GM12873 (cell line): ENCODE results near the gene RBM47.

Experiments
- TF ChIP-seq, protein P1 (sequence below): IDR thresholded peaks from 2 replicates; pipeline ENCODE4 v1.5.1; 2012; ENCODE audit warnings: low read depth, mild to moderate bottlenecking, moderate library complexity, low read length, control low read depth; ENCODE audit not compliant: insufficient read depth; ENCODE audit errors: missing control alignments

The RBM47 gene

DNA sequence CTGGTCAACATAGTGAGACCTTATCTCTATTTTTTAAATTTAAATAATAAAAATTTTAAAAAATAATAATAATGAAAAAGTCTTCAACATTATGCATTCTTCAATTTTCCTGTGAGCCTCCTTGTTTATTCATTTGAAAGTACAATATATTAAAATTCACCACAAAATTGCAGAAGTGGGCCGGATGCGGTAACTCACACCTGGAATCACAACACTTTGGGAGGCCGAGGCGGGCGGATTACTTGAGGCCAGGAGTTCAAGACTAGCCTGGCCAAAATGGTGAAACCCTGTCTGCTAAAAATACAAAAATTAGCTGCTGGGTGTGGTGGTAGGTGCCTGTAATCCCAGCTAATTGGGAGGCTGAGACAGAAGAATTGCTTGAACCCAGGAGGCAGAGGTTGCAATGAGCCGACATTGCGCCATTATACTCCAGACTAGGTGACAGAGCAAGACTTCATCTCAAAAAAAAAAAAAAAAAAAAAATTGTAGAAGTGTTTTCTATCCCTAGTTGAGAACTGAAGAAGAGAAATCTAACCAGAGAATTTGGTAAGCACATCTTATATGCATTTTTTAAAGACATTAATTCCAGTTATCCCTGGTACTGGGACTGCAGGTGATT lies 56.9 kb downstream of the RBM47 start:
- TF ChIP-seq, protein P1, sequence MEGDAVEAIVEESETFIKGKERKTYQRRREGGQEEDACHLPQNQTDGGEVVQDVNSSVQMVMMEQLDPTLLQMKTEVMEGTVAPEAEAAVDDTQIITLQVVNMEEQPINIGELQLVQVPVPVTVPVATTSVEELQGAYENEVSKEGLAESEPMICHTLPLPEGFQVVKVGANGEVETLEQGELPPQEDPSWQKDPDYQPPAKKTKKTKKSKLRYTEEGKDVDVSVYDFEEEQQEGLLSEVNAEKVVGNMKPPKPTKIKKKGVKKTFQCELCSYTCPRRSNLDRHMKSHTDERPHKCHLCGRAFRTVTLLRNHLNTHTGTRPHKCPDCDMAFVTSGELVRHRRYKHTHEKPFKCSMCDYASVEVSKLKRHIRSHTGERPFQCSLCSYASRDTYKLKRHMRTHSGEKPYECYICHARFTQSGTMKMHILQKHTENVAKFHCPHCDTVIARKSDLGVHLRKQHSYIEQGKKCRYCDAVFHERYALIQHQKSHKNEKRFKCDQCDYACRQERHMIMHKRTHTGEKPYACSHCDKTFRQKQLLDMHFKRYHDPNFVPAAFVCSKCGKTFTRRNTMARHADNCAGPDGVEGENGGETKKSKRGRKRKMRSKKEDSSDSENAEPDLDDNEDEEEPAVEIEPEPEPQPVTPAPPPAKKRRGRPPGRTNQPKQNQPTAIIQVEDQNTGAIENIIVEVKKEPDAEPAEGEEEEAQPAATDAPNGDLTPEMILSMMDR: no peak

DNA sequence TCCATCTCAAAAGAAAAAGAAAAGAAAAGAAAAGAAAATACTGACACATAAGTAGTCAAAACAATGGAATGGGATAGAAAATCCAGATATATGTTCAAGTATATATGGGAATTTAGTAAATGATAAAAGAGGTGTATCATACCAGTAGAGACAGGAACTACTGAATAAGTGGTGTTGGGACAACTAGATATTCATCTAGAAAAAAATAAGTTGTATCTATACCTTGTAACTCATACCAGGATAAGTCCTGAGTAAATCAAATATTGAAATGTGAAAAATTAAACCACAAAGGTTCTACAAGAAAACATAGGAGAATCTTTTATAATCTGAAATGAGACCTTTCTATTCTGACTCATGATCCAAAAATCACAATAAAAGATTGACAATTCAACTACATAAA lies 58.5 kb downstream of the RBM47 start:
- TF ChIP-seq, protein P1: no peak

DNA sequence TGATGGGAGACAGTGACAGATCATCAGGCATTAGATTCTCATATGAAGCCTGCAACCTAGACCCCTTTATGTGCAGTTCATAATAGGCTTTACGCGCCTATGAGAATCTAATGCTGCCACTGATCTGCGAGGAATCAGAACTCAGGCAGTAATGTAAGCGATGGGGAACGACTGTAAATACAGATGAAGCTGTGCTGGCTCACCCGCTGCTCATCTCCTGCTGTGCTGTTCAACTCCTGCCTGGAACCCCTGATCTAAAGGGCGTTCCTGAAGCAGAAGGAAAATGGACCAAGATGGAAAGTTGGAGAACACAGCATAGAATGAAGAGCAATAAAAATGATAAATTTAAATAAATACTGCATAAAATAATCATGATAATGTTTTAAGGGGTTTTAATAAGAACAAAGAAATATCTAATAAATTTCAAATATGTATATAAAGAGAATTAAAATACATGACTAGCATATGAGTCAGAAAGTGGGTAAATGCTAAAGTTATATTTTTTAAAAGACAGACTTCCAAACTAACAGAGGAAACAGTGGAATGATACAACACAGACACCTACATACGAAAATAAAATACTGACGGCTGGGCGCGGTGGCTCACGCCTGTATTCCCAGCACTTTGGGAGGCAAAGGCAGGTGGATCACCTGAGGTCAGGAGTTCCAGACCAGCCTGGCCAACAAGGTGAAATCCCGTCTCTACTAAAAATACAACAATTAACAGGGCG lies 59.2 kb downstream of the RBM47 start:
- TF ChIP-seq, protein P1: no peak

DNA sequence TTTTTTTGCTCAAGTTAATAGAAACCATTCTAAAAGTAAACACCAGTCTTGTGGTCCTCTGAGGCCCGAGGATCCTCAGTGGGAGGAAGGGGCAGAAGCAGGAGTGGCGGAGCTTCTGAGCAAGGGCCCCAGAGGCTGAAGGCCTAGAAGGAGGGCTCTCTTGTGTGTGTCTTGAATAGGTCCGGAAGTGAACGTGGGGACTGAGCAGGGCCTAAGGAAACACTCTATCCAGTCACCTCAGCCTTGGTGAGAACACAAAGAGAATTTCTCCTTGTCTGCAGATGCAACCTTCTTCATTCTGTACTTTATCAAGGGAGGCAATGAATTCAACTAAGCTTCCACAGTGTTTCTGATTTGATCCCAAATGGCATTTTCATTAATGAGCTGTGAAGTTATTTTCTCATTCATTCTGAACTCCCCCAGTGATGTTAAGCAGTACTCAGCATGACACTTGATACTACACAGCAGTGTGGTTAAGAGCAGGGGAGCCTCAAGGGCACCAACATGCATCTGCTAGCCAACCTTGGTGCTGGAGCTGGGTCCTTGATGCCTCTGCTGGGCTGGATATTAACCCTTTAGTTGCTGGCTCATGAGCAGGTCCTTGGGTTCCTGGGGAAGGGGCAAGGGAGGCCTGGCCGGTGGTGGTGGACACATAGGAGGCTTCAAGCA lies 64.7 kb downstream of the RBM47 start:
- TF ChIP-seq, protein P1: no peak

DNA sequence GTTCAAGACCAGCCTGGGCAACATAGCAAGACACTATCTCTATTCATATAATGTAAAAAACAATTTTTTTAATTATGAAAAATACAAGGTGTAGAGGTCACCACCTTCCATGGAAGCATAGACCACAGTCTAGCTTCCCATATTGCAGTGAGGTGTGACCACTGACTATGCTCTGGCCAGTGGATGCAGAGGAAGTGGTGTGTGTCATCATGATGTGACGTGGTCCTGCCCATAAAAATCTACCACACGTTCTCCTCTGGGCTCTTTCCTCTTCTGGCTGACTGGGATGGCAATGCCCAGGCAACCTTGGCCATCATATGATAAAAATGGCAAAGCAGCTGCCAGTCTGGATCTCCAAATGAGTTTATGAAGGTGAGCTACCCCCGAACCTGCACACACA lies 65.7 kb downstream of the RBM47 start:
- TF ChIP-seq, protein P1: no peak

DNA sequence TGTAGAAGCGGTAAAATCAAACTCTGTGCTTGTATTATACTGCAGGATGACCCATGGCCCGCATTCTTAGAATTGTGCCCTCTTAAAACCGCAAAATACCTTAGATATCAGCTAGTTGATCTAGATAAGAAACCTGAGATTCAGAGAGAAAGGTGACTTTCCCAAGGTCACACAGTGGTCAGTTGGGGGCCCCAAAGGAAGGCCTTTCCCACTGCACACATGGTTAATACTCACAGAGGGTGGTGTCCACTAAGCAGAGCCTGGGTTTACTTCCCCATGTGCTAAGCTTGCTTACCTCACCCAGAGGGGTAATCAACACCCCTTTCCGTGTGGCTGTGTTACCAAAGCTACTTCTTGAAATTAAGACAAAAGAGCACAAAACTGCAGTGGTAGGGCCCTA lies 66.3 kb downstream of the RBM47 start:
- TF ChIP-seq, protein P1: no peak

DNA sequence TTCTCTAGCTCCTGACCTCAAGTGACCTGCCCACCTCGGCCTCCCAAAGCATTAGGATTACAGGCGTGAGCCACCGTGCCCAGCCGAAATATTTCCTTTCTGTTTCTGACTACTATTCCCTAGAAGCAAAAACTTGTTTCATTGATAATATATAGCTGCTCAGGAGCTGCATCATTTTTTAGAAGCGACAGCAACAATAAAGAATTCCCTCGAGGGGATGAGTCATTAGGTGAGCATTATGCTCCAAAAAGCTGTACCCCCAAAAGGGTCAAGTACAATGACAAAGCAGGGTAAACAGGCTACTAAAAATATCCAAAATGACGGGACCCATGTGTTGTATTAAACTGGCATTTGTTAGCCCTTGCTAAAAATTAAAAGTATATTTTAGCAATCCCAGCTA lies 67.0 kb downstream of the RBM47 start:
- TF ChIP-seq, protein P1: no peak
